Activated CD4-positive, alpha-beta memory T cell treated with anti-CD3 and anti-CD28 coated beads, Interleukin-2, amount 10 ng/mL, durations not matched to agents 7 days and 5 days (primary cell): ENCODE data around the gene MUC20. TPM values are rescaled to one million over a fixed set of nuclear protein-coding genes. Genes with fewer than 3 reads are reported as not detected.

Experiments
- CTCF ChIA-PET: fragments of 350-600 bp; sonication (Branson Sonifier 250); formaldehyde crosslinking; loops from one replicate; lab custom pipeline; 2021; ENCODE audit warnings: antibody characterized with exemption, inconsistent platforms; lab: Charles Lee
- POLR2A ChIA-PET: fragments of 350-600 bp; sonication (Branson Sonifier 250); formaldehyde crosslinking; loops from one replicate; lab custom pipeline; 2021; ENCODE audit warnings: antibody characterized with exemption; lab: Charles Lee
- DNase-seq: peaks from one replicate; pipeline ENCODE4 v3.0.0-alpha.2; 2020
- H3K27ac Mint-ChIP-seq: one replicate; pipeline ENCODE4 v1.8.0; 2021; ENCODE audit warnings: mild to moderate bottlenecking, mixed read lengths
- H3K27me3 Mint-ChIP-seq: one replicate; pipeline ENCODE4 v1.8.0; 2021; ENCODE audit warnings: mixed read lengths
- H3K36me3 Mint-ChIP-seq: one replicate; pipeline ENCODE4 v1.8.0; 2021; ENCODE audit warnings: low read depth, mixed read lengths
- H3K4me1 Mint-ChIP-seq: one replicate; pipeline ENCODE4 v1.8.0; 2021; ENCODE audit warnings: mixed read lengths
- H3K4me3 Mint-ChIP-seq: one replicate; pipeline ENCODE4 v1.8.0; 2021; ENCODE audit warnings: mild to moderate bottlenecking, mixed read lengths
- H3K9me3 Mint-ChIP-seq: one replicate; pipeline ENCODE4 v1.8.0; 2021; ENCODE audit warnings: mixed read lengths
- total RNA-seq, 2 experiments: library from RNA; stranded (reverse); gene quantifications; one replicate each; pipeline ENCODE4 v1.2.3, GENCODE V29; 2021

Gene MUC20
- total RNA-seq, 2 experiments from 2014 or later: 1.2 to 2.8 TPM

- no peak overlapping the region for H3K27ac Mint-ChIP-seq
Measured at GRCh38 chr3:195698647-195699387, 22.0 kb upstream of the MUC20 start.

DNA sequence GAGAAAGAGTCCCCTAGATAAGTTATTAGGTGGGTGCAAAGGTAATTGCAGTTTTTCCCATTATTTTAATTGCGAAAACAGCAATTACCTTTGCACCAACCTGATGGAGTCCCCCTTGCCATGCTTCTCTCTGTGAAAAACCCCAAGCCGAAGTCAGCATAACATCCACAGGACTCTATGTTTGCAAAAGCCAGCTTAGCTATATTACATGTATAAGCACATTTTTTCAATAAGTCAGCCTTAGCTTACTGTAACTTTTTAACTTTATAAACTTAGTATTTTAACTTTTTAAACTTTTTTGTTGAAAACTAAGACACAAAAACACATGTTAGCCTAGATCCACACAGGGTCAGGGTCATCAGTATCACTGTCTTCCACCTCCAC, 21.4 kb upstream of the MUC20 start:
- no peak overlapping the region for H3K4me3 Mint-ChIP-seq
- CTCF ChIA-PET: no interaction called here
- H3K9me3 Mint-ChIP-seq: no peaks in the 10 kb centered on the region
- H3K27ac Mint-ChIP-seq: no peak overlapping the region
- no peaks in the 10 kb centered on the region for H3K27me3 Mint-ChIP-seq
- DNase-seq: no peak
- POLR2A ChIA-PET: no interaction called here
- peaks cover 21% of the 10 kb centered on the region for H3K36me3 Mint-ChIP-seq
- H3K4me1 Mint-ChIP-seq: peaks cover 2% of the 10 kb centered on the region

More at GRCh38 chr3:195698647-195699387, 22.0 kb upstream of the MUC20 start:
- no peaks in the 10 kb centered on the region for H3K27me3 Mint-ChIP-seq
- peaks cover 23% of the 10 kb centered on the region for H3K36me3 Mint-ChIP-seq
- H3K4me1 Mint-ChIP-seq: peaks cover 2% of the 10 kb centered on the region
- POLR2A ChIA-PET: no interaction called here
- CTCF ChIA-PET: no interaction called here
- DNase-seq: no peak
- H3K9me3 Mint-ChIP-seq: no peaks in the 10 kb centered on the region
- H3K4me3 Mint-ChIP-seq: no peak overlapping the region

GRCh38 chr3:195699860-195700259, 20.9 kb upstream of the MUC20 start:
- no peak overlapping the region for H3K27ac Mint-ChIP-seq

GRCh38 chr3:195700319-195700718, 20.5 kb upstream of the MUC20 start:
- ChIA-PET CTCF (interaction anchor here (0.7 kb wide), 1 partner anchor 103 kb away, joined by 5 read pairs; no protein-coding TSS in a partner anchor), POLR2A (no interaction called here)
- H3K4me1 Mint-ChIP-seq: peaks cover 2% of the 10 kb centered on the region
- no peak overlapping the region for H3K4me3 Mint-ChIP-seq
- no peaks in the 10 kb centered on the region for H3K27me3 Mint-ChIP-seq
- peaks cover 17% of the 10 kb centered on the region for H3K36me3 Mint-ChIP-seq
- H3K9me3 Mint-ChIP-seq: no peaks in the 10 kb centered on the region
- no peak for DNase-seq
- no peak overlapping the region for H3K27ac Mint-ChIP-seq

More at GRCh38 chr3:195699860-195700259, 20.9 kb upstream of the MUC20 start:
- H3K4me3 Mint-ChIP-seq: no peak overlapping the region
- no peak for DNase-seq
- H3K4me1 Mint-ChIP-seq: peaks cover 2% of the 10 kb centered on the region
- ChIA-PET CTCF (no interaction called here), POLR2A (no interaction called here)
- H3K36me3 Mint-ChIP-seq: peaks cover 21% of the 10 kb centered on the region
- no peaks in the 10 kb centered on the region for H3K27me3 Mint-ChIP-seq
- no peaks in the 10 kb centered on the region for H3K9me3 Mint-ChIP-seq

- DNase-seq: no peak
- POLR2A ChIA-PET: no interaction called here
- peaks cover 11% of the 10 kb centered on the region for H3K36me3 Mint-ChIP-seq
- no peaks in the 10 kb centered on the region for H3K4me1 Mint-ChIP-seq
- H3K27me3 Mint-ChIP-seq: no peaks in the 10 kb centered on the region
- H3K27ac Mint-ChIP-seq: no peak overlapping the region
- no peak overlapping the region for H3K4me3 Mint-ChIP-seq
- H3K9me3 Mint-ChIP-seq: no peaks in the 10 kb centered on the region
- CTCF ChIA-PET: interaction anchor here (0.7 kb wide), 1 partner anchor 102 kb away, joined by 5 read pairs; no protein-coding TSS in a partner anchor
Measured at GRCh38 chr3:195701042-195701915, 19.5 kb upstream of the MUC20 start.

DNA sequence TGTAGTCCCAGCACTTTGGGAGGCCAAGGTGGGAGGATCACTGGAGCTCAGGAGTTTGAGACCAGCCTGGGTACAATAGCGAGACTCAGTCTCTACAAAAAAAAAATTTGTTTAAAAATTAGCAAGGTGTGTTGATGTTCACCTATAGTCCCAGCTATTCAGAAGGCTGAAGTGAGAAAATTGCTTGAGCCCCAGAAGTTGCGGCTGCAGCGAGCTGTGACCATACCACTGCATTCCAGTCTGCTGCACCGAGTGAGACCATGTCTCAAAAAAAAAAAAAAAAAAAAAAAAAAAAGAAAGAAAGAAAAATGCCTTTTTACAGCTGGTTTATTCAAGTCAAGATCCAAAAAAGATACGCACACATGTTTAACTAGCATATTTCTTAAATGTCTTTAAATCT, 17.0 kb upstream of the MUC20 start:
- ChIA-PET POLR2A (no interaction called here), CTCF (no interaction called here)
- no peak overlapping the region for H3K4me3 Mint-ChIP-seq
- H3K4me1 Mint-ChIP-seq: no peaks in the 10 kb centered on the region
- no peak overlapping the region for H3K27ac Mint-ChIP-seq
- H3K9me3 Mint-ChIP-seq: no peaks in the 10 kb centered on the region
- no peaks in the 10 kb centered on the region for H3K27me3 Mint-ChIP-seq
- H3K36me3 Mint-ChIP-seq: no peaks in the 10 kb centered on the region
- DNase-seq: no peak

- no peak for DNase-seq
- POLR2A ChIA-PET: no interaction called here
- Mint-ChIP-seq H3K36me3 (no peaks in the 10 kb centered on the region), H3K4me1 (no peaks in the 10 kb centered on the region), H3K27ac (no peak overlapping the region), H3K9me3 (no peaks in the 10 kb centered on the region), H3K27me3 (no peaks in the 10 kb centered on the region), H3K4me3 (no peak overlapping the region)
- CTCF ChIA-PET: no interaction called here
Measured at GRCh38 chr3:195704433-195704999, 16.3 kb upstream of the MUC20 start.

GRCh38 chr3:195705081-195705991, 15.4 kb upstream of the MUC20 start:
- no peaks in the 10 kb centered on the region for H3K27me3 Mint-ChIP-seq
- no peaks in the 10 kb centered on the region for H3K9me3 Mint-ChIP-seq
- H3K36me3 Mint-ChIP-seq: no peaks in the 10 kb centered on the region
- POLR2A ChIA-PET: no interaction called here
- H3K4me3 Mint-ChIP-seq: no peak overlapping the region
- H3K27ac Mint-ChIP-seq: no peak overlapping the region
- no peaks in the 10 kb centered on the region for H3K4me1 Mint-ChIP-seq
- CTCF ChIA-PET: no interaction called here
- no peak for DNase-seq

DNA sequence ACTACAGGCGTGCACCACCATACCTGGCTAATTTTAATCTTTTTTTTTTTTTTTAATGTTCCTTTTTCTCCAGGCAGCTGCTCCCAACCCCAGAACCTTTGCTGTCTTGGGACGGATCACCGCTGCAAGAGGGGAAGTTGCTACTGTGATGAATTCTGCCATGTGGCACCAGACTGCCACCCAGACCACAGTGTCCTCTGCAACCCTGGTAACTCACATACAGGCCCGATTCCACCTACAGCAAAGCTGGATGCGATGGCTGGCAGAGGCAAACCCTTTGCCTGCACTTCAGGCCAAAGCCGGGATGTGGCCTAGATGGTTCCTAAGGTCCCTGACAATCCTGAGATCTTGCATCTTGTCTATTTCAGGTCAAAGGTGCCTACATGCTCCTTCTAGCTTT, 12.7 kb upstream of the MUC20 start:
- H3K27me3 Mint-ChIP-seq: no peaks in the 10 kb centered on the region
- no peak overlapping the region for H3K27ac Mint-ChIP-seq
- no peak for DNase-seq
- no peaks in the 10 kb centered on the region for H3K36me3 Mint-ChIP-seq
- ChIA-PET CTCF (interaction anchor here (0.7 to 1.0 kb wide), 2 partner anchors 143 to 356 kb away, joined by 3 read pairs; no protein-coding TSS in a partner anchor), POLR2A (no interaction called here)
- H3K9me3 Mint-ChIP-seq: no peaks in the 10 kb centered on the region
- no peak overlapping the region for H3K4me3 Mint-ChIP-seq
- no peaks in the 10 kb centered on the region for H3K4me1 Mint-ChIP-seq

DNA sequence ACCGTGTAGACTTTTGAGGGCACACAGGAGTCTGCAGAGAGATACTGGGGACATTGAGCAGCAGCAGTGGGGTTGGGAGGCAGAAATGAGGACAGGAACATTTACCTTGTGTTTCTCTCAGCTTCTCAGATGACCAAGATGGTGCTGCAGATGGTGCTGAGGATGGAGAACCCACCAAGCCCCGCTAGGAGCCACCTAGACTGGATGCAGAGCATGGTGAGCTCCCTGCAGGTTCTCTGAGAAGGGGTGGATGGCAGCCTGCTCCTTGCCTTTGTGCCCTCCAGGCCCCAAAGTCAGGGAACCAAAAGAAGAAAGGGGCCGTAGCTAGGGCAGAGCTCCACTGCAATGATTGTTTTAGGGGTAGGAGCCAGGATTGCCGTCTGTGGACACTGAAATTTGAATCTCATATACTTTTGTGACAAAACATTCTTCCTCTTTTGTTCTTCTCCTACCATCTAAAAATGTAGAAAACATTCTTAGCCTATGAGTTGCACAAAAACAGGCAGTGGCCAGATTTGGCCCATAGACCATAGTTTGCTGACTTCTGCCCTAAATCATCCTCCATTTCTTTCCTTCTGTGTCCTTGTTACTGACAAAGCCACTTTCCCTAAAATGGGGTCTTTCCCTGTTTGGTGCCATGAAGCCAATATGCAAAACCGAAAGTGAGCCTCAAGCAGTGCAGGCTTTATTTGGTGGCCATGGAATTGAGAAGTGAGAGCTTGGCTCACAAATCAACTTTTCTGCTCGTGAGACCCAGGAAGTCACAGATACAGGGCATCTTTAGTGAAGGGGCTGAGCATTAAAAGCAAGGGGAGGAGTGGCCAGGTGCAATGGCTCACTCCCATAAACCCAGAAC, 11.9 kb upstream of the MUC20 start:
- Mint-ChIP-seq H3K4me1 (no peaks in the 10 kb centered on the region), H3K27me3 (no peaks in the 10 kb centered on the region), H3K9me3 (no peaks in the 10 kb centered on the region), H3K4me3 (no peak overlapping the region), H3K36me3 (no peaks in the 10 kb centered on the region), H3K27ac (no peak overlapping the region)
- ChIA-PET POLR2A (no interaction called here), CTCF (interaction anchor here (0.6 to 1.0 kb wide), 2 partner anchors 142 to 1115 kb away, joined by 3 read pairs; no protein-coding TSS in a partner anchor)
- no peak for DNase-seq

DNA sequence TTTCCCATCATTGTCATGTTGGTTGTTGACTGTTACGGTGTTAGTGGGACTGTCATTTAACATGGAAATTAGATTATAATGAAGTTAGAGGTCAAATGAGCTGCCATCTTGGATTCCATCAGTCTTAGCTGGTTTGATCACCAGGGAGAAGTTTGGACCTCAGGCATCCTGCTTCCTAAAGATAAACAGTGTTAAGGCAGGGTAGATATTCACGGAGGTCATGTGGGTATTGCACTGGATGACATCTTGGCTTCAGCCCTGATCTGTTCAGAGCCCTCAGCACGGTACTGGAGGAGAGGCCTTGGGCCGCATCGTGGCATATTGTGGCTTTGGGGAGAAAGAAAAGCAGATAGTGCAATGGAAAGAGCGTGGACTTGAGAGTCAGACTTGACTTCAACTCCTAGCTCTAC, 11.1 kb upstream of the MUC20 start:
- Mint-ChIP-seq H3K4me3 (no peak overlapping the region), H3K27me3 (no peaks in the 10 kb centered on the region), H3K4me1 (no peaks in the 10 kb centered on the region), H3K27ac (no peak overlapping the region), H3K9me3 (peaks cover under 1% of the 10 kb centered on the region), H3K36me3 (no peaks in the 10 kb centered on the region)
- no peak for DNase-seq
- POLR2A ChIA-PET: no interaction called here
- CTCF ChIA-PET: no interaction called here
